Aorta (tissue), 5 donors: ENCODE measurements around the gene ZNF324B. TPM values are rescaled to one million over a fixed set of nuclear protein-coding genes. Genes with fewer than 3 reads are reported as not detected.
A peak's percentile ranks its signal among the peaks of the same experiment; 100 is the strongest.
"Not testable (repeated sequence)": the region's sequence is repeated elsewhere in the genome, so short reads cannot be mapped to it uniquely, and the experiment has no call there.

ENCODE experiments used
- ATAC-seq: fragments of 200-7000 bp; cut with Tn5 transposase; one replicate; pipeline ENCODE4 v1.9.1; 2022; ENCODE audit warnings: moderate library complexity; ENCODE audit not compliant: low FRiP score
- DNase-seq, 2 donors: peaks; one replicate each; pipeline ENCODE4 v3.0.0-alpha.2; 2020
- H3K27ac ChIP-seq, 2 donors: one replicate each; pipeline ENCODE4 v1.5.1; 2013; ENCODE audit warnings: low read length in 2 of 2, mild to moderate bottlenecking in 2 of 2, moderate library complexity in 2 of 2, control low read depth in 1 of 2, inconsistent platforms in 1 of 2, low read depth in 1 of 2
- H3K27me3 ChIP-seq, 2 donors: one replicate each; pipeline ENCODE4 v1.6.1; 2013; ENCODE audit warnings: control low read depth in 1 of 2, low read length in 1 of 2, mild to moderate bottlenecking in 1 of 2, moderate library complexity in 1 of 2; ENCODE audit not compliant: insufficient read depth in 2 of 2, control insufficient read depth in 1 of 2
- H3K36me3 ChIP-seq, 2 donors: one replicate each; pipeline ENCODE4 v1.6.1; 2013; ENCODE audit warnings: control low read depth in 1 of 2, low read length in 1 of 2, mild to moderate bottlenecking in 1 of 2; ENCODE audit not compliant: insufficient read depth in 2 of 2, control insufficient read depth in 1 of 2
- H3K4me1 ChIP-seq, 2 donors: one replicate each; pipeline ENCODE4 v1.6.1; 2013; ENCODE audit warnings: low read length in 2 of 2, control low read depth in 1 of 2, mild to moderate bottlenecking in 1 of 2, moderate library complexity in 1 of 2; ENCODE audit not compliant: insufficient read depth in 2 of 2, control insufficient read depth in 1 of 2
- H3K4me3 ChIP-seq, 2 donors: one replicate each; pipeline ENCODE4 v1.5.1; 2013; ENCODE audit warnings: low read length in 2 of 2, control low read depth in 1 of 2, mild to moderate bottlenecking in 1 of 2
- H3K9me3 ChIP-seq: one replicate; pipeline ENCODE4 v1.6.1; 2013; ENCODE audit warnings: mild to moderate bottlenecking, low read length; ENCODE audit not compliant: control insufficient read depth
- WGBS, 2 donors: extraction: QIAGEN DNeasy Blood & Tissue Kit; methylation state at CpG; one replicate each; pipeline ENCODE4 v1.1.7; 2013; 5-methylcytosine and 5-hydroxymethylcytosine counted together
- intact Hi-C, 2 donors: fragments of 100-400 bp; cut with DNase I; formaldehyde crosslinking; loops; one replicate each; pipeline versions ENCODE4 v1.14.2 to v1.15.0; 2022
- polyA plus RNA-seq, 2 donors: library from polyadenylated mRNA; stranded (reverse); fragments of 200-250 nt; gene quantifications; one replicate each; pipeline ENCODE4 v1.2.3, GENCODE V29; 2013
- total RNA-seq, 2 donors: library from RNA; stranded (reverse); fragmentation: NEBNext Ultra II Directional; extraction: Animal tissue kit (Norgen Biotek cat#: 25700); gene quantifications; one replicate each; pipeline ENCODE4 v1.2.1, GENCODE V29; 2021
- donor health status: healthy with polysubstance abuse.
- donor health status: Bipolar disorder and iron deficiency.
- donor health status: DM: no; HTN: no; CAD: no.
- donor health status: DM: no; HTN: no; CAD: no.
- donor health status: DM: yes; HTN: yes; CAD: no.

Gene ZNF324B
- total and polyA plus RNA-seq, 4 donors = 1.5 to 5.7 (median 3.4) TPM

DNA sequence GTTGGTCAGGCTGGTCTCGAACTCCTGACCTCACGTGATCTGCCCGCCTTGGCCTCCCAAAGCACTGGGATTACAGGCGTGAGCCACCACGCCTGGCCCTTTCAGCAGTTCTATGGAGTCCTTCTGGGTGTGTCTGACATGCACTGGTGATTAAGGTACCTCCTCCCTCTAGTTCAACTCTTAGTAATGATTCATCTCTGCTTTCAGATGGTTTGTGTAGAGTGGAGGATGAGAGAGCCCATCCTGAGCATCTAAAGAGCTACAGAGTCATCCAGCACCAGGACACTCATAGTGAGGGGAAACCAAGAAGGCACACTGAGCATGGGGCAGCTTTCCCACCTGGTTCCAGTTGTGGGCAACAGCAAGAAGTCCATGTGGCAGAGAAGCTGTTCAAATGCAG is 34.8 kb upstream of the ZNF324B start:
- Histone ChIP-seq H3K36me3 (peaks cover 14 to 19% of the 10 kb centered on the region in 2 donors), H3K4me1 (no peaks in the 10 kb centered on the region), H3K9me3 (peaks cover 4% of the 10 kb centered on the region), H3K4me3 (no peak overlapping the region), H3K27me3 (no peaks in the 10 kb centered on the region), H3K27ac (no peak overlapping the region)
- ATAC-seq = no peak
- WGBS, 2 donors = 99% methylated on average over 5 of the region's 5 CpGs
- intact Hi-C loops = no loop called here
- no peak for DNase-seq

DNA sequence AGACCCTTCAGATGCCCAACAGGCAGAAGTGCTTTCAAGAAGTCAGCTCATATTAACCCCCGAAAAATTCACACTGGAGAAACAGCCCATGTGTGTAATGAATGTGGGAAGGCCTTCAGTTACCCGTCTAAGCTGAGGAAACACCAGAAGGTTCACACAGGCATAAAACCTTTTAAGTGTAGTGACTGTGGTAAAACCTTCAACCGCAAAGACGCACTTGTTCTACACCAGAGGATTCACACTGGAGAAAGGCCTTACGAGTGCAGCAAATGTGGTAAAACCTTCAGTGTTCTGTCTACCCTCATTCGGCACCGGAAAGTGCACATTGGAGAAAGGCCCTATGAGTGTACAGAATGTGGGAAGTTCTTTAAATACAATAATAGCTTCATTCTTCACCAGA is 34.4 kb upstream of the ZNF324B start:
- 97% methylated on average over 7 of the region's 7 CpGs for WGBS, 2 donors
- DNase-seq = no peak

DNA sequence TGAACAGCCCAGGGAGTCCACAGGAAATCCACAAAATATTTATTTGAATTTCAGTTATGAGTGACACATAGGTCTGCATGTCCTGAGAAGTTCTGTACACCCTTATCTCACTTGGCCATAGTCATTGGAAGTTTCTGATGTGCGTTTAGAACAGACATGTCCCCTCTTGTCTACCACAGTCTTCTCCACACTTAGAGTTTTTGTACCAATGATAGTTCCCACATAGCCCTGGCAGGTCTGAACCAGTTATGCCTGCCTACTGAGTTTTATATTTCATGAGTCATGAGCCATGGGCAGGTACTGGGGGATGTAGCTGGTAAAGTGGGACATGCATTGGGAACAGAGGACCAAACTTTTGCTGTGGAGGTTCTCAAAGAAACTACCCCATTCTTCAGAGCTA is 22.8 kb upstream of the ZNF324B start:
- H3K9me3 ChIP-seq = peaks cover 51% of the 10 kb centered on the region
- H3K27ac ChIP-seq = no peak overlapping the region
- intact Hi-C loops = no loop called here
- no peak for ATAC-seq
- peaks cover 0 to 3% of the 10 kb centered on the region in 2 donors for H3K36me3 ChIP-seq
- H3K4me3 ChIP-seq = no peak overlapping the region
- WGBS, 2 donors = 60 to 93% methylated on average over 1 of the region's 1 CpG
- H3K4me1 ChIP-seq = no peaks in the 10 kb centered on the region
- no peaks in the 10 kb centered on the region for H3K27me3 ChIP-seq
- DNase-seq = no peak

More for the DNA sequence above, 34.4 kb upstream of the ZNF324B start:
- peaks cover 4% of the 10 kb centered on the region for H3K9me3 ChIP-seq
- intact Hi-C loops = no loop called here
- H3K36me3 ChIP-seq = peaks cover 14 to 19% of the 10 kb centered on the region in 2 donors
- no peaks in the 10 kb centered on the region for H3K4me1 ChIP-seq
- H3K27ac ChIP-seq = no peak overlapping the region
- no peaks in the 10 kb centered on the region for H3K27me3 ChIP-seq
- no peak overlapping the region for H3K4me3 ChIP-seq
- no peak for ATAC-seq

DNA sequence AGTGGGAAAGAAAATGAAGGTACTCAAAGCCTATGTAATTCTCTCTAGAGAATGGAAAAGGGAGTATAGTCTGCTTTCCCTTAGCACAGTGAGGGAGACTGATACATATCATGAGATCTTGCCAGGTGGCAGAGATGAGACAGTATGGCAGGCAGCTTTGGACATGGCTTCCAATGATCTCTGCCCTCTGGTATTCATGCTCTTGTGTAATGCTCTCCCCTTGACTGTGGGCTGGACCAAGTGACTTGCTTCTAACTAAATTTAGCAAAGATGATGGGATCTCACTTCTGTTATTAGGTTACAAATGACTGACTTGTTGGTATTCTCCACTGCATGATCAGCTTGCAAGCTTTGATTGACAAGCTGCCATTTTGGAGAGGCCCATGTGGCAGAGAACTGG is 21.7 kb upstream of the ZNF324B start:
- no peak overlapping the region for H3K27ac ChIP-seq
- no peaks in the 10 kb centered on the region for H3K27me3 ChIP-seq
- no peak for DNase-seq
- H3K9me3 ChIP-seq = peaks cover 62% of the 10 kb centered on the region
- no peak for ATAC-seq
- H3K4me1 ChIP-seq = no peaks in the 10 kb centered on the region
- H3K4me3 ChIP-seq = no peak overlapping the region
- intact Hi-C loops = no loop called here
- H3K36me3 ChIP-seq = peaks cover 4 to 15% of the 10 kb centered on the region in 2 donors

DNA sequence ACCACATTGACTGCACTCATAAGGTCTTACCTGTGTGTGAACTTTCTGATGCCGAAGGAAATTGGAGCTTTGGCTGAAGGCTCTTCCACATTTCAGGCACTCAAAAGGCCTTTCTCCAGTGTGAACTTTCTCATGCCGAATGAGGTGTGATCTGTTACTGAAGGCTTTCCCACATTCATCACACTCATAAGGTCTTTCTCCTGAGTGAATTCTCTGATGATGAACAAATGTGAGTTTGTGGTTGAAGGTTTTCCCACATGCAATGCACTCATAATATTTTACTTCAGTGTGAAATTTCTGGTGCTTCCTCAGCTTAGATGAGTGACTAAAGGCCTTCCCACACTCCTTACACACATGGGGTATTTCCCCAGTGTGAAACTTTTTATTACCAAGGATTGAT is 17.2 kb upstream of the ZNF324B start:
- no peaks in the 10 kb centered on the region for H3K27me3 ChIP-seq
- WGBS, 2 donors = 95 to 98% methylated on average over 2 of the region's 2 CpGs
- ATAC-seq (no peak), DNase-seq (no peak)
- no peak overlapping the region for H3K27ac ChIP-seq
- H3K4me1 ChIP-seq = no peaks in the 10 kb centered on the region
- H3K36me3 ChIP-seq = peaks cover 14 to 26% of the 10 kb centered on the region in 2 donors
- H3K9me3 ChIP-seq = peaks cover 64% of the 10 kb centered on the region
- intact Hi-C loops = no loop called here
- no peak overlapping the region for H3K4me3 ChIP-seq

DNA sequence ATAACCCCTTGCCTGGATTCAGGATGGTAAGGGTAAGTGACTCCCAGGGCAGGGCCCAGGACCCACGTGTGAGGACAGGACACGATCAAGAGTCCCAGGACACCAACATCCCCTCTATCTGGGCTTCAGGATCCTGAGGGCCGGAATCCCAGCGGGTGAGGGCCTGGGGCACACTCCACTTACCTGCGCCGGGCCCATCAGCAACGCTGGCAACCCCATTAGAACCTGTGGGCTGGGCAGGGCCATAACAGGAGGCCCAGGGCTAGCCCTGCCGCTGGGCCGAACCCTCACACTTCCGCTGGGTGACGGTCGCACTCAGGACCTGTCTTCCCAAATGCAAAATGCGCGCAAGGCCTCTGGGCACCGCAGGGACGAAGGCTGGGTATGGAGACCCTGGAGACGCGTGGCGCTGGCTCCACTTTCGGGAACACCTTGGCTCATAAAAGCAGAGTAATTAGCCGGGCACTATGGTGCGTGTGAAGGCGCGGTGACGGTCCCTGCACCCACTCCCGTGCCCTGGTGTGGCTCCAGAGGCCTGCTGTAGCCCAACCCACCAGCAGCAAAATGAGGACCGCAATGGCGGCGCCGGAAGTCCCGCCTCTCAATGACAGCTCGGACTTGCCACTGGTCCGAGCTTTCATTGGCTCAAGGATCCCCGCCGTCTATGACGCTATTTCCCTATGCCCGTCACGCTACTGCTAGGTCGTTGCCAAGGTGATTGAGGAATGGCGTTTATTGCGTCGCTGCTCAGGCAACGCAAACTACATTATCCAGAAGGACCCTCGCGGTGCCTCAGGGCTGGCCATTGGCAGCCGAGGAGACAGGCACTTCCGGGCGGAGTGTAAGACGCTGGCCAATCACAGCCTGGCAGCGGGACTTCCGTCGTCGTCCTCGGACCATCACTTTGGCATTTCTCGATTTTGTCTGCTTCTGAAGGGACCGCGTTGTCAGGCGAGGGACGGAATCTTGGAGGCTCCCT is 11.6 kb upstream of the ZNF324B start, which contains the start of gene ZNF132:
ZNF132 (minus strand) TSS at position 578 of the 979 bp plus-strand sequence; CDS start at position 246, 332 bp downstream.
- intact Hi-C loops = loop anchor here in 1 of 2 donors (1.0 to 5.0 kb wide), 2 partner anchors 11 to 38 kb away; partner anchors contain the start of gene ZNF324B

DNA sequence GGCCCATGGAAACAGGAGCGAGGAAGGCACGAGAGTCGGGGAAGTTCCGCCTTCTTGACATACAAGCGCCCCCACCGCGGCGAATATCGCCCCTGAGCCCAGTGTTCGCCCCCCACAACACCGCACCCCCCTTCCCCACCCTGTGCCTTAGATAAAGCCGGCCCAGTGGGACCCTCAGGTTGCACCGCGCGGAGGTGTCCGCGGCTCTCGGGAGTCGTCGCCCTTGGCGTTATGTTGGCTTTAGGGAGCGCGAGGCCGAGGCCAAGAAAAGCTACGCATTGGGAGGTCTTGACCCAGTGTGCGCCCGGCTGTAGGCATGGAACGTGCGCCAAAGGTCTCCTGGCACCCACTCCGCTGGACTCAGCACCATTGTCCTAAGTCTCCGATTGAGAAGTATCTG is 10.9 kb upstream of the ZNF324B start:
- peak overlapping the region; percentile 9 to 50 for H3K4me3 ChIP-seq
- H3K36me3 ChIP-seq = peaks cover 5 to 7% of the 10 kb centered on the region in 2 donors
- peaks cover 16% of the 10 kb centered on the region for H3K9me3 ChIP-seq
- DNase-seq (no peak), ATAC-seq (peak; percentile 28)
- WGBS, 2 donors = 10 to 12% methylated on average over 31 of the region's 31 CpGs
- H3K4me1 ChIP-seq = no peaks in the 10 kb centered on the region
- H3K27ac ChIP-seq = no peak overlapping the region
- intact Hi-C loops = loop anchor here in 1 of 2 donors (1.0 to 5.0 kb wide), 2 partner anchors 11 to 38 kb away; partner anchors contain the start of gene ZNF324B
- H3K27me3 ChIP-seq = no peaks in the 10 kb centered on the region

More for the DNA sequence above, 11.6 kb upstream of the ZNF324B start, which contains the start of gene ZNF132:
- 7 to 8% methylated on average over 59 of the region's 59 CpGs for WGBS, 2 donors
- DNase-seq = peak; percentile 98
- Histone ChIP-seq H3K9me3 (peaks cover 20% of the 10 kb centered on the region), H3K36me3 (peaks cover 10% of the 10 kb centered on the region in 2 donors), H3K4me1 (no peaks in the 10 kb centered on the region), H3K4me3 (peak within 1 kb of the TSS; percentile 39 to 50), H3K27ac (peak within 1 kb of the TSS in 1 of 2 donors; percentile 68), H3K27me3 (no peaks in the 10 kb centered on the region)
- ATAC-seq = peak; percentile 98

DNA sequence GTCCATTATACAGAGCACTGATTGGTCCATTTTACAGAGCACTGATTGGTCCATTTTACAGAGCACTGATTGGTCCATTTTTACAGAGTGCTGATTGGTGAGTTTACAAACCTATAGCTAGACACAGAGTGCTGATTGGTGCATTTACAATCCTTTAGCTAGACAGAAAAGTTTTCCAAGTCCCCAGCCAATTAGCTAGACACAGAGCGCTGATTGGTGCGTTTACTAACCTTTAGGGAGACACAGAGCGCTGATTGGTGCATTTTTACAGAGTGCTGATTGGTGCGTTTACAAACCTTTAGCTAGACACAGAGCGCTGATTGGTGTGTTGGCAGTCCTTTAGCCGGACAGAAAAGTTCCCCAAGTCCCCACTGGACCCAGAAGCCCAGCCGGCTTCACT is 8.4 kb upstream of the ZNF324B start:
- not testable (repeated sequence) for H3K36me3 ChIP-seq, DNase-seq, H3K27ac ChIP-seq, ATAC-seq, H3K27me3 ChIP-seq, H3K4me3 ChIP-seq, H3K9me3 ChIP-seq, H3K4me1 ChIP-seq
- intact Hi-C loops = loop anchor here in 1 of 2 donors (5.0 kb wide), 1 partner anchor 41 kb away; no protein-coding TSS in a partner anchor
- WGBS, 2 donors = 84 to 86% methylated on average over 7 of the region's 7 CpGs
